GOT3 (cell line): ENCODE results near the gene TMEM184A.
A peak's percentile ranks its signal among the peaks of the same experiment; 100 is the strongest.
"Not testable (repeated sequence)": the region's sequence is repeated elsewhere in the genome, so short reads cannot be mapped to it uniquely, and the experiment has no call there.

Experiments
- DNase-seq: peaks from one replicate; lab custom pipeline; 2025; ENCODE audit warnings: mixed read lengths; lab: John Stamatoyannopoulos, UW

Gene TMEM184A

DNA sequence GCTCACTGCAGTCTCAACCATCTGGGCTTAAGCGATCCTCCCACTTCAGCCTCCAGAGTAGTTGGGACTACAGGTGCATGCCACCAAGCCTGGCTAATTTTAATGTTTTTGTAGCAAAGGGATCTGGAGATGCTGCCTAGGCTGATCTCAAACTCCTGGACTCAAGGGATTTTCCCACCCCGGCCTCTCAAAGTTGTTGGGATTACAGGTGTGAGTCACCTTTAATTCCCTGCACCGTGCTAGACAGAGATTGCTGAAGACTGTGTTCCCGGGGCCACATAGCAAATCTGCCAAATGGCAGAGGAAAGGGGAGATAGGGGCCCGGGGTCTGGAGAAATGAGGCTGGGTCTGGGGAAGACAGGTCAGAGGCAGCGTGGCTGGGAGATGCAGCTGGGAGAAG, 34.5 kb upstream of the TMEM184A start:
- DNase-seq, result no peak

DNA sequence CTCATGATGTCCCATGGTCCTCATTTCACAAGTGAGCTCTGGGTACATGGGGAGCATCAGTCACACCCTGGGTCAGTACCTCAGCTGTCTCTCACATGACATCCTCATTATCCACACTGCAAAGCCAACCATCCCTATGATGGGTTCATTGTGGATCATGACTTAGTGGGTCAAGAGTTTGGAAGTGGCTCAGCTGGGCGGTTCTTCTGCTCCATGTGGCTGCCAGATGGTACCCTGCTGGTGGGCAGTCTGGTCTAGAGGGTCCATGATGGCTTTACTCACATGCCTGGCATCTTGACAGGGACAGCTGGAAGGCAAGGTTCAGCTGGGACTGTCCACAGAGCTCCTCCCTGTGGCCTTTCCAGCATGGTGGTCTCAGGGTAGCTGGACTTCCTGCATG, 33.0 kb upstream of the TMEM184A start:
- DNase-seq, result no peak

DNA sequence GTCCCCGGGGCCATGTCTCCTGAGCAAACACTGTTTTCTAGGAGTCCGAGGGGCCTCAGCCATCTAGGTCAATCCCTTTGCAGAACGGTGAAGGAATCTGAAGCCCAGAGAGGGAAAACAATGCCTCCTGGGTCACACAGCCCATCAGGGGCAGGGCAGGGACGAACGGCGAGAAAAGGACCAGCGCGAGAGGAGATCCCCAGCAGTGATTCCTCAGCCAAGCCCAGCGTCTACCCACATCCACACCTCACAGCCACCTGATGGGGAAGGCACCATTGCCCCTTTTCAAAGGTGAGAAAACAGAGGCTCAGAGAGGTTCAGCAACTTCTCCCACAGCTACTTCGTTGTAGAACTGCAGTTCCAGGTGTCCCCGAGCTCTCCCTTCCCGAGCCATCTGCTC, 31.7 kb upstream of the TMEM184A start:
- DNase-seq, result no peak

DNA sequence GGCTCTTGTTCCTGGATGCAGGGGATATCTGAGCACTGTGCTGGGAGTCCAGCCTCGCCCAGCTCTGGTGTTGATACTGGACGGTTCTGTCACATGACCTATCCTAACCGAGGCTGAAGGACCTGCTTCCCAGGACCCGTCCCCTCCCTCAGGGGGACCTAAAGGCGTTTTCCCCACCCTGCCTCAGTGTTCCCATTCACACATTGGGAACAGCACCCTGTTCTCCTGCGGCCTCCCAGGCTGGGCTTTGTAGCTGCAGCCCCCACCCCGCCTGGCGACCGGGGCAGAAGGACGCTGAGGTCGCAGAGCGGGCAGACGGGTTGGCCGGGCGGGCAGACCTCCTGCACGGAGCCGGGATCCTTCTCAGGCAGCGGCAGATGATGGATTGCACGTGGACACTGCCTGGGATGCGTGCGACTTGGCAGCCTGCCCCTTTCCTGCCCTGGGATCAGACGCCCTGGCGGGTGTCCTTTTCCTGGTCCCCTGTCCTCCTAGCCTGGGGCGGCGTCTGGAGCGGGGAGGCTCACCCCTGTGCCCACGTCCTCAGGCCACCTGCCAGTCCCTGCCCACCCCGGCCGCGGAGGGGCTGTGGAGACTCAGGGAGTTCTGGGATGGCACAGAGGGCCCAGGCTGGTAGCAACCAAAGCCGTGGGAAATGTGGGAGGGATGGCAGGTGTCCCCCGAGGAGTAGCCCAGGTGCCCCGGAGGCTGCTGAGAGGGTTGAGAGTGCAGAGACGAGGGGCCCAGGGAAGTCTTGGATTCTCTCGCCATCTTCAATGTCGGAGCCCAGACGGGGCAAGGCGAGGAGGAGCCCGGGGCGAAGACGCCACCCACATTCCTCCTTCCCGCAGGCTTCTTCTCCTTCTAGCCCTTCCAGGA, 31.1 kb upstream of the TMEM184A start:
- no peak for DNase-seq

DNA sequence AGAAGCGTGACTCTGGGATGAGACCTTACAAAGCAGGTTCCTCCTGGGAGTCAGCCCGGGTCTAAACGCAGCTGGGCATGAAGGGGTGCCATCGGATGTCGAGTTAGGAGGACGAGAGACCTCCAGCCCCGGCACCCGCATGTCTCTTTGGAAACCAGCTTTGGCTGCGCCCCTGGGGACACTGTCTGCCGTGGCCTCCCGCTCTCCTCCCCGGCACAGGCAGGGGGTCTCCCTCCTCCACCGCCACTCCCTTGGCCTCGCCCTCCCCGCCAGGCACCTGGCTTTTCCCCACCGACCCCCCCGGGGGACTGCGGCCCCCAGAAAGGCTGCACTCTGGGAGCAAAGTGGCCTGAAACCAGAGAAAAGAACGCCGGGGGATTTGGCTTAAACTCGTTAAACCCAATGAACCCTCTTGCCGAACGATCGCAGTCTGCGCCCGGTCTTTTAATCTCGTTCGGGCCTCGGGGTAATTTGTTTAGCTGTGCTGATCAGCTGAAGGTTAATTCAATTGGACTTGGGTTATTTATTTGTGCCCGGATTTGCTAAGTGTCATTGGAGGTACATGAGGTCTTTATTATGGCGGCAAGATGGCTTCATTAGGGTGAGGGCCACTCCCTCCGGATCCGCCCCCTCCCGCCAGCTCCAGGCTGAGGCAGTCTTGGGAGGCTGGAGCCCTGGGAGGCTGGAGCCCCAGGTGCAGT, 30.3 kb upstream of the TMEM184A start:
- no peak for DNase-seq

DNA sequence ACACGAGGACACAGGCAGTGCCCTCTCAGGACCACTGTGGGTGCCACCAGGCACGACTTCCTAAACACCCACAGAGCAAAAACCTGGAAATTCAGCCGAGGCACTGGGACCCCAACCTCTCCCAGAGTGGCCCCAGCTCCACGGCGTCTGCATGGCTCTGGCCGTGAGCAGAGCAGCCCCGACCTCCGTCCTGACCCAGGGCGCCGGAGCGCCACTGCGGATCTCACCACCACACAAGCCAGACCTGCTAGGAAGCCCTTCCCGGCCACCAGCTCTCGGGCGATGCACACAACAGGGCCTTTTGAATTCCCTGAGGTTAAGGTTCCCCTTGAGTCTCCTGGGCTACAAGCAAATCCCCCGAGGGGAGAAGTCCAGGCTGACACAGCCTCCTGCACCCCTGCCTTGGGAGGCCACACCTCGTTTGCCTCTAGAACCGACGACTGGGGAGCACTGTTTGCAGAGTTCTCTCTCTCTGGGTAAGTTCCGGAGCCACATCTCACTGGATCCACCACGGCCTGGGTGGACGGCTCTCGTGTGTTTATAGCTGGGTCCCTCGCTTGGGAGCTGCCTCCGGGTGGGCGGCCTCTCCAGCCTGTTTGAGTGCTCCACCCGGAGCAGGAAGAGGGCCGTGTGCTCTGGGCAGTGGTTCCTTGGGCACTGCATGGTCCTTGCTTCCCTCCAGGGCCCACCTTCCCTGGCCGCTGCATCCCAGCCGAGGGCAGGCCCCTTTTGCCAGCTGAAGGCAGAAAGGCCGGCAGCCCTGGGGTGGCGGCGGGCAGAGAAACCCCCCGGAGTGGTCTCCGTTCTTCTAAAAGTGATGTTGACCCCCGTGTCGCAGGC, 29.4 kb upstream of the TMEM184A start:
- DNase-seq, result no peak

DNA sequence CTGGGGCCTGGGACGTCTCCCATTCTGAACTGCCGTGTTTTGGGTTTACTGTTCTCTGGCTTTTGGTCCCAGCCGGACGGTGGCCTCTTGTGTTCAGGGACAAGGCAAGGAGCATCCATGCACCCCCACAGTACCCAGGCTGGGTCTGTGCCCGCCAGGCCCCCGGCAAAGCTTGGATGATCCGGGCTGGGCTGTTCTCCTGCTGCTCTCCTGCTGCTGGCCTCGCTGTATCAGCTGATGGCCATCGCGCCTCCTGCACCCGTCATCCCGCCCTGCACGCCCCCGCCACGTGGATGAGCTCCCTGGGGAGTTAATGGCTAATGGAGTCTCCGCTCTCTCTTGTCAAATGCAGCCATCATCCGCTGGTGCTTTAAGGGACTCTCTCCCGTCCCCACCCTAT, 28.7 kb upstream of the TMEM184A start:
- DNase-seq, result no peak

DNA sequence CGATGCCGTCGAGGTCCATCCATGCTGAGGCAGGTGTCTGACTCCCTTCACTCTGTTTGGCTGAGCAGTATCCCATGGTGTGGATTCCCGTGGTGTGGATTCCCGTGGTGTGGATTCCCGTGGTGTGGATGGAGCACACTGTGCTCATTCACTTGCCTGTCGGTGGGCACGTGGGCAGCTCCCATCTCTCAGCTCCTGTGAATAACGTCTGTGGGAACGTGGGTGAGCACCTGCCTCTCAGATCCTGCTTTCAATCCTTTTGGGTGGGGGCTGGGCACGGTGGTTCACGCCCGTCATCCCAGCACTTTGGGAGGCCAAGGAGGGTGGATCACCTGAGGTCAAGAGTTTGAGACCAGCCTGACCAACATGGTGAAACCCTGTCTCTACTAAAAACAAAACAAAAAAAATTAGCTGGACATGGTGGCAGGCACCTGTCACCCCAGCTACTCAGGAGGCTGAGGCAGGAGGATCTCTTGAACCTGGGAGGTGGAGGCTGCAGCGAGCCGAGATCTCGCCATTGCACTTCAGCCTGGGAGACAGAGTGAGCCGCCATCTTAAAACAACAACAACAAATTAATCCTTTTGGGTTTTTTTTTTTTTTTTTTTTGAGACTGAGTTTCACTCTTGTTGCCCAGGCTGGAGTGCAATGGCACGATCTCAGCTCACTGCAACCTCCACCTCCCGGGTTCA, 27.4 kb upstream of the TMEM184A start:
- DNase-seq, result not testable (repeated sequence)

DNA sequence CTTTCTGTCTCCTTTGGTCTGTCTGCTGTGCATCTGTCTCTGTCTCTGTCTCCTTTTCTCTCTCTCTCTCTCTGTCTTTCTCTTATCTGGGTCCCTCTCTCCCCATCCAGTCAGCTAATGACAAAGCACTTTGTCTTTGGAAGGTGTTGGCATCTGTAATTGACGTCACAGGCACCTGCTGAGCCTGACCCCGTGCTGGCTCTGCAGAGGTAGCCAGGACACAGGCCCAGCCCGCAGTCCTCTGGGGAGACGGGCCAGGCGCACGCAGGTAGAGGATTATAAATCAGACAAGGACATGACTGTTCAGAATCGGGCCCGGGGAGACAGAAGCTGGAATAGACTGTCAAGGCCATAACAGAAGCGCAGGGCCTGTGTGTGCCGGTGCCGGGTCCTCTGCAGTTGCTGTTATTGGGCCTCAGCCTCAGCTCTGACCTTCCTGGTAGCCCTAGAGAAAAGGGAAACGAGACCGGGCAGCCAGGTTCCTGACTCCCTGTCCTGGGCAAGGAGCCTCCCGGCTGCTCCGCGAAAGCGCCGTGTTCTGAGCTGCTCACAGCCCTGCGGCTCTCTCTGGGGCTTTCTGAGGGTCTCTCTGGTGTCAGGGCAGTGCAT, 24.5 kb upstream of the TMEM184A start:
- DNase-seq, result no peak

DNA sequence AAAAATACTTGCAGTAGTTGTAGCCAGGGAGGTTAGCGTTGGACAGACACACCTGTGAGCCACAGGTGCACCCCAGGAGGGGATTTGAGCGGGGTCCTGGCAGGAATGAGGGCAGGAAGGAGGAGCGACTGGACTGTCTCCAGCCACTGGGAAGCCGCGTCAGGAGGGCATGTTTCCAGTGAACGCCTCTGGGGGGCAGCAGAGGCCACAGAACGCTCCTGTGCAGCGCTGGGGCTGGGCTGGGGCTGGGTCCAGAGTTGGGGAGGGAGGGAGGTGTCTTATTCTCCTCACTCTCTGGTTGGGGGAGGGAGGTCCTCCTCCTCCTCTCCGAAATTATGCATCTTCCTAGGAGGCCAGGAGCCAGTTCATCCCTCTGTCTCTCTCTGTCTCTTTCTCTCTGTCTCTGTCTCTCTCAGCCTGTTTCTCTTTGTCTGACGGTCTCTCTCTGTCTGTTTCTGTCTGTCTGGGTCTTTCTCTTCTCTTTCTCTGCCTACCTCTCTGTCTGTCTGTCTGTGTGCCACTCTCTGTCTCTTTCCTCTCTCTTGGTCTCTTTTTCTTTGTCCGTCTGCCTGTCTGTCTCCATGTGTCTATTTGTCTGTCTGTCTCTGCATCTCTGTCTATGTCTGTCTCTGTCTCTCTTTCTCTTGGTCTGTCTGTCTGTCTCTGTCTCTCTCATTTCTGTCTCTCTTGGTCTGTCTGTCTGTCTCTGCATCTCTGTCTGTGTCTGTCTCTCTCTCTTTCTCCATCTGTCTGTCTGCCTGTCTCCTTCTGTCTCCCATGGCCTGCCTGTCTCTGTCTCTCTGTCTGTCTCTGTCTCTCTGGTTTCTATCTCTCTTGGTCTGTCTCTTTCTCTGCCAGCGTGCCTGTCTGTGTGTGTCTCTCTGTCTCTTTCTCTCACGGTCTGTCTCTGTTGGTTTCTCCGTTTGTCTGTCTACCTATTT, 23.7 kb upstream of the TMEM184A start:
- no peak for DNase-seq

DNA sequence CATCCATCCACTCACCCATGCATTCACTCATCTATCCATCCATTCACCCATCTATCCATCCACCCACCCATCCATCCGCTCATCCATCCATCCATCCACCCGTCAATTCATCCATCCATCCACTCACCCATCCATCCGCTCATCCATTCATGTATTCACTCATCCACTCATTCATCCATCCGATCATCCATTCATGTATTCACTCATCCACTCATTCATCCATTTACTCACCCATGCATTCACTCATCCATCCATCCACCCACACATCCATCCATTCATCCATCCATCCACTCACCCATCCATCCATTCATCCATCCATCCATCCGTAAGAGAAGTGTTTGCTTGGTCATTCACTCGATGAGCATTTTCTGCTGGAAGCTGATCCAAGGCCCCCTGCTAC, 22.5 kb upstream of the TMEM184A start:
- DNase-seq, result no peak

DNA sequence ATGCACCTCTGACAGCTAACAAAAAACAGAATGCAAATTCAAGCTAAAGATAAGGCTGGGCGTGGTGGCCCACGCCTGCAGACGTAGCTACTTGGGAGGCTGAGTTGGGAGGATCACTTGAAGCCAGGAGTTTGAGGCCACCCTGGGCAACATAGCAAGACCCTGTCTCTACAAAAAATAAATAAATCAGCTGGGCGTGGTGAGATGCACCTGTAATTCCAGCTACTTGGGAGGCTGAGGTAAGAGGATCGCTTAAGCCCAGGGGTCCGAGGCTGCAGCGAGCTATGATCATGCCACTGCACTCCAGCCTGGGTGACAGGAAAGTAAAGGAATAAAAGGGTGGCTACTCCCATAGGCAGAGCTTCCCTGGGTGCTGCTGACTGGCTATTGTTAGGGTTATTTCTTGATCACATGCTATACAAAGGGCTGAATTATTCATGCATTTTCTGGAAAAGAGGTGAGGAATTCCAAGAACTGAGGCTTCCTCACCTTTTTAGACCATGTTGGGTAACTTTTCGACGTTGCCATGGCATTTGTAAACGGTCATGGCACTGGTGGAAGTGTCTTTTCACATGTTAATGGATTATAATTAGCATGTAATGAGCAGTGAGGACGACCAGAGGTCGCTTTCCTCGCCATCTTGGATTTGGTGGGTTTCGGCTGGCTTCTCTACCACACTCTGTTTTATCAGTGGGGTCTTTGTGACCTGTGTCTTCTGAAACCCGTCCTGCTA, 20.7 kb upstream of the TMEM184A start:
- DNase-seq, result no peak

DNA sequence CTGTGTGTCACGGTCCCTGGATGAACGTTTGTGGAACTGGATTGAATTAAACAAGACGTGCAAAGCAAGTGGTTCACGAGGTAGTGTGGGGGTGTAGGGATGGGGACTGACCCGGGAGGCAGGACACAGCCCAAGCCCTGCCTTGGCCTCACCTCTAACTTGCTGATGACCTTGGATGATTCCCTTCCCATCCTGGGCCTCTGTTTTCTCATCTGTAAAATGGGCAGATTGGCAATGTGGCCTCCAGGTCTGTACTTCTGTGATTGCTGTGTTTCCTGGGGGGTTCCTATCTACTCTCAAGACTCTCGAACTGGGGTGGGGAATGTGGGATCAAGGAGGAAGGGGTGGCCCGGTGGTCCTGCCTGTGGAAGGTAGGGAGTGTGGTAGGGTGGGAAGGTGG, 19.8 kb upstream of the TMEM184A start:
- no peak for DNase-seq

DNA sequence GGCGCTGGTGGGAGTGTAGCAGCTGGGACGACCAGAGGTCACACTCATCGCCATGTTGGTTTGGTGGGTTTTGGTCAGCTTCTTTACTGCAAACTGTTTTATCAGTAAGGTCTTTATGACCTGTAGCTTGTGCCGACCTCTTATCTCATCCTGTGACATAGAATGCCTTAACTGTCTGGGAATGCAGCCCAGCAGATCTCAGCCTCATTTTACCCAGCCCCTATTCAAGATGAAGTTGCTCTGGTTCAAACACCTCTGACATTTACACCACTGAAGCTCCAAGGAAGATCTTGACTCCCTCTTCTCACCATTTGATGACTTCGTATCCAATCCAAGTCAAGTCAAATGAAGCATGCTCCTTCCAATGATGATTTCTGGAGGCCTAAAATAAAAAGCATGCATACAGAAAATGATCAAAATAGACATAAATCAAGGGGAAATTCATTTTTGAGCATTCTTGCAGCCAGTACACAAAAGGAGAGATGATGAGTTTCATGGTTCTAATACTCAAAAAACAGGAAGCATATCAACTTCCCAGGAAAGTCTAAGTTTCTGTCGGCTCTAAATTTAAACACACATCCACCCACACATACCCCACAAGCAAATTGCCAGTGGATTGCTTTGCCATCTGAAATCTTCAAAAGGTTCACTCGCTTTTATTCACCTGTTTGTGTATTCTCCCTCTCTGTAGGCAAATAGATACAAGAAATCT, 16.3 kb upstream of the TMEM184A start:
- no peak for DNase-seq

DNA sequence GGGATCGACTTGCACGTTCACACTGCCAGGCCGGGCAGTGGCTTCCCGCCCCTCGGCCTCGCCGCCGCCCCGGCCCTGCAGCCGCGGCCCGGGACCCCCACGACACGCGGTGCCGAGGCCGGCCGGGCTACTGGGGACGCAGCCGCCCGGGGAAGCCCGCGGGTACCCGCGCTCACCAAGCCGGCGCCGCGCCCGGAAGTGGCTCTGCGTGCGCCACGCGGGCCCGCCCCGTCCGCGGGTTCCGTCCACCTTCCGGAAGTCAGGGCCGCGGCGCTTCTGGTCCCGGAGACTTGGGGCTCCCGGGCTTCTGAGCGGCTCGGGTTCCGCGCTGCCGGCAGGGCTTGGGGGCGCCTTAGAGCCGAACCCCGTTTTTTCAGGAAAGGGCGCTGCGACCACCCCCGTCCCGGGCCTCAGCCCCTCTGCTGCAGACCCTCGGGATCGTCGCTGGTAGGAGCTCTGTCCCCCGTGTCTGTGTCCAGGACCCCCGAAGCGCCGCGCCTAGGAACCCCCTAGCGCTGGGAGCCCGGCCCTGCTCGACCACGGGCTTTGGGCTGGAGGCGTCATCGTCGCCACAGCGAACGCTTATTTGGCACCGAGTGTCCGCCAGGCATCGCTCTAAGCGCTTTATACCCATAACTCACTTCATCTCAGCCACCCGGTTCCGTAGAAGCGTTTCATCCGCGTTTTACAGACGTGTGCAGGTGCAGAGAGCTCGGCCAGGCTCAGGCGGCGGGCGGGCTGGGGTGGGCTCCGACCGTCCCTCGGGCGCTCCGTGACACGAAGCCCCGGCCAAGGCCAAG, 14.0 kb upstream of the TMEM184A start, which contains the start of gene PSMG3:
TSS of gene PSMG3 (minus strand) at position 200 of the 800 bp plus-strand sequence. CDS start 693 bp downstream, outside the sequence.
- peak; percentile 71 for DNase-seq

DNA sequence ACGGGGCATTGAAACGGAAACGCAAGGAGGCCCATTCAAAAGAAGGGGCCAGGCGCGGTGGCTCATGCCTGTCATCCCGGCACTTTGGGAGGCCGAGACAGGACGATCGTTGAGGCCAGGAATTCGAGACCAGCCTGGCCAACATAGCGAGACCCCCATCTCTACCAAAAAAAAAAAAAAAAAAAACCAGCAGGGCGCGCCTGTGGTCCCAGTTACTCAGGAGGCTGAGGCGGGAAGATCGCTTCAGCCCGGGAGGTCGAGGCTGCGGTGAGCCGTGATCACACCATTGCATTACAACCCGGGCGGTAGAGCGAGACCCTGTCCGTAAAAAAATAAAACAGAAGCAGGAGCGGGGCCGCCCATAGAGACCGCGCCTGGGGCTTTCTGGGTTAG, 13.4 kb upstream of the TMEM184A start:
- DNase-seq, result no peak

DNA sequence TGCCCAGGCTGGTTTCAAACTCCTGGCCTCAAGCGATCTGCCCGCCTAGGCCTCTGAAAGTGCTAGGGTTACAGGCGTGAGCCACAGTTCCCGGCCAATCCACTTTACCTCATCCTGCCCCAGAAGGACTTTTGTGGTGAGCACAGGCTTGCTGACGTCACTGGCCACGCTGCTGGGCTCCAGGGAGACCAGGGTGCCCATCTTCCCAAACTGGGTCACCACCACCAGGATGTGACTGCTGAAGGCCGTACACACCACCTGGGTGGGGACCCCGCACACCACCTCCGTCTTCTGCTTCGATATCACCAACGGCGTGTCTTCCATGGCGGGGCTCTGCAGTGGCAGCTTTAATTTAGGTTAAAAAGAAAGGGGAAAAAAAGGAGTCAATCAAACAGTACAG, 13.0 kb upstream of the TMEM184A start:
- no peak for DNase-seq

DNA sequence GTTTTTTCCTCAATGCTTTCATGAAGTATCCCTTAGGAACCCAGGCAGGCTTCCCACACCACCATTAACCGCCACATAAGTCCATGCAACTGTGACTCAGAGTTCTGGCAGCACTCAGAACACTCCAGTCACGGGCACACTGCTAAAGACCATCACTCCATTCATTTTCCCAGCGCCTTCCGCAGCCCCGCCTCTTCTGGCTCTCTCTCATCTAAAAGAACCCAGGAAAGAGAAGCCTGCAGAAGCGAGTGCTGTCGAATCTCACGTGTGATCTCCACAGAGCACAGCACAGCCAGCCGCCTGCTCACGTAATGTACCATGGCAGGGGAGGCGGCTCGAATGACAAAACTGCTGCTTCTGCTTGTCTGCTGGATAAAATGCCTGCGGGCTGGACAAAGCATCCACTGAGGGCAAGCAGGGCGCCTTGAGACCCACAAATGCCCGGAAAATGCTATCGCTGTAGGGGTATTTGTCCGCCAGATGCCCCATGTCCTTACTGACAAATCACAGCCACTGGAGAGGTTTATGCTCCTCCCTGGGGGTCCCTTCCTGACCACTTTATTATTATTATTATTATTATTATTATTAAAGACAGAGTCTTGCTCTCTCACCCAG, 12.0 kb upstream of the TMEM184A start:
- peak; percentile 71 for DNase-seq
